Astrocyte (in vitro differentiated cells and primary cell): Measurements from ENCODE around the gene VAV1. TPM values are rescaled to one million over a fixed set of nuclear protein-coding genes. Genes with fewer than 3 reads are reported as not detected.

ENCODE experiments used
- DNase-seq: peaks from one replicate; pipeline ENCODE4 v3.0.0-alpha.2; 2010; ENCODE audit warnings: low read depth
- FAIRE-seq: peaks from 2 replicates; lab custom pipeline; 2011; peaks lifted over from hg19 to GRCh38; lab: Jason Lieb, UNC
- H2AFZ ChIP-seq: 2 replicates; pipeline ENCODE4 v1.6.0; 2012; ENCODE audit warnings: low read depth, low read length, inconsistent platforms
- H3K27ac ChIP-seq: 2 replicates; pipeline ENCODE4 v1.5.1; 2011; ENCODE audit warnings: low read depth, low read length, inconsistent platforms
- H3K27me3 ChIP-seq: 2 replicates; pipeline ENCODE4 v1.6.0; 2011; ENCODE audit warnings: low read length, inconsistent platforms; ENCODE audit not compliant: insufficient read depth
- H3K36me3 ChIP-seq: 2 replicates; pipeline ENCODE4 v1.5.1; 2011; ENCODE audit warnings: low read length, inconsistent platforms; ENCODE audit not compliant: insufficient read depth
- H3K4me1 ChIP-seq: 2 replicates; pipeline ENCODE4 v1.5.1; 2011; ENCODE audit warnings: low read length, inconsistent platforms; ENCODE audit not compliant: insufficient read depth
- H3K4me2 ChIP-seq: 2 replicates; pipeline ENCODE4 v1.6.0; 2012; ENCODE audit warnings: low read length, inconsistent platforms
- H3K4me3 ChIP-seq: 2 replicates; pipeline ENCODE4 v1.5.1; 2011; ENCODE audit warnings: low read depth, mild to moderate bottlenecking, low read length, inconsistent platforms; ENCODE audit not compliant: insufficient read depth
- H3K79me2 ChIP-seq: 2 replicates; pipeline ENCODE4 v1.6.0; 2012; ENCODE audit warnings: mild to moderate bottlenecking, low read length, inconsistent platforms; ENCODE audit not compliant: insufficient read depth
- H3K9ac ChIP-seq: 2 replicates; pipeline ENCODE4 v1.6.0; 2012; ENCODE audit warnings: mild to moderate bottlenecking, low read length, inconsistent platforms
- H3K9me3 ChIP-seq: 2 replicates; pipeline ENCODE4 v1.5.1; 2012; ENCODE audit warnings: low read depth, mild to moderate bottlenecking, low read length, inconsistent platforms; ENCODE audit not compliant: insufficient read depth
- H4K20me1 ChIP-seq: 2 replicates; pipeline ENCODE4 v1.6.0; 2012; ENCODE audit warnings: low read length, inconsistent platforms; ENCODE audit not compliant: insufficient read depth
- H3K27ac Mint-ChIP-seq: one replicate; pipeline ENCODE4 v1.8.0; 2021; ENCODE audit warnings: mild to moderate bottlenecking, mixed read lengths; ENCODE audit not compliant: unreplicated experiment
- H3K27me3 Mint-ChIP-seq: one replicate; pipeline ENCODE4 v1.8.0; 2021; ENCODE audit warnings: low read depth, mixed read lengths; ENCODE audit not compliant: unreplicated experiment
- H3K36me3 Mint-ChIP-seq: one replicate; pipeline ENCODE4 v1.8.0; 2021; ENCODE audit warnings: low read depth, mixed read lengths; ENCODE audit not compliant: unreplicated experiment
- H3K4me1 Mint-ChIP-seq: one replicate; pipeline ENCODE4 v1.8.0; 2021; ENCODE audit warnings: low read depth, mixed read lengths; ENCODE audit not compliant: unreplicated experiment
- H3K4me3 Mint-ChIP-seq: one replicate; pipeline ENCODE4 v1.8.0; 2021; ENCODE audit warnings: mild to moderate bottlenecking, moderate library complexity, mixed read lengths; ENCODE audit not compliant: unreplicated experiment
- H3K9me3 Mint-ChIP-seq: one replicate; pipeline ENCODE4 v1.8.0; 2021; ENCODE audit warnings: mild to moderate bottlenecking, mixed read lengths; ENCODE audit not compliant: unreplicated experiment
- EZH2 ChIP-seq: IDR thresholded peaks from 2 replicates; pipeline ENCODE4 v1.6.1; 2012; ENCODE audit warnings: mild to moderate bottlenecking, low read length, inconsistent platforms; ENCODE audit not compliant: insufficient read depth
- total RNA-seq: library from RNA; stranded (reverse); gene quantifications from 2 replicates; pipeline ENCODE4 v1.2.1, GENCODE V29; 2021
- TF ChIP-seq, protein P1 (sequence below): IDR thresholded peaks from 2 replicates; pipeline ENCODE4 v1.5.1; 2011; ENCODE audit warnings: low read depth, mild to moderate bottlenecking, inconsistent platforms, low read length, moderate library complexity; ENCODE audit not compliant: insufficient read depth

The VAV1 gene
- total RNA-seq, 1 donor from 2014 or later = not detected

DNA sequence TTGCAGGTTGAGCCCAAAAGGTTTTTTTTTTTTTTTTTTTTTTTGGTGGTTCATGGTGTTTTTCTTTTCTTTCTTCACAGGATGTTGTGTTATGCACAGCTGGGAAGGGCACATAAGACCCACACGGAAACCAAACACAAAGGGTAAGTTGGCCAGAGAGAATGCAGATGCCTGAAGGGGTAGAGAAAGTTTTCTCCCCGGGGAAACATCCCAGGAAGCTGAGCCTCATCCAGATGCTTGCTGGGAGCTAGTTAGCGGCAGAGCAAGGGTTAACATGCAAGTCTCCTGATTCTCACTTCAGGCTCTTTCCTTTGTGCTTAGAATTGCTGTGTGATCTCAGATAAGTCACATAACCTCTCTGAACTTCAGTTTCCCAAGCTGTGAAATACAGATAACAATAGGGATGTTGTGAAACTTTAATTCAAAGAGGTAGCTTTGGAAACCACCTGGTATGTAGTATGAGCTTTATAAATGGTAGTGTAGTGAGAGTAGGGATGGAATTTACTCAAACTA, 117.9 kb downstream of the VAV1 start:
- Histone ChIP-seq H3K36me3 (no peaks in the 10 kb centered on the region), H3K27ac (no peak overlapping the region), H3K79me2 (no peaks in the 10 kb centered on the region), H2AFZ (no peak overlapping the region), H3K9me3 (peaks cover 7% of the 10 kb centered on the region), H3K4me2 (no peak overlapping the region), H4K20me1 (no peaks in the 10 kb centered on the region), H3K27me3 (no peaks in the 10 kb centered on the region), H3K4me1 (no peaks in the 10 kb centered on the region), H3K4me3 (no peak overlapping the region), H3K9ac (no peak overlapping the region)
- H3K27me3 Mint-ChIP-seq = no peaks in the 10 kb centered on the region
- FAIRE-seq (no peak), DNase-seq (no peak)
- no peaks in the 10 kb centered on the region for H3K36me3 Mint-ChIP-seq
- no peaks in the 10 kb centered on the region for H3K4me1 Mint-ChIP-seq
- TF ChIP-seq EZH2 = no peak
- TF ChIP-seq, protein P1, sequence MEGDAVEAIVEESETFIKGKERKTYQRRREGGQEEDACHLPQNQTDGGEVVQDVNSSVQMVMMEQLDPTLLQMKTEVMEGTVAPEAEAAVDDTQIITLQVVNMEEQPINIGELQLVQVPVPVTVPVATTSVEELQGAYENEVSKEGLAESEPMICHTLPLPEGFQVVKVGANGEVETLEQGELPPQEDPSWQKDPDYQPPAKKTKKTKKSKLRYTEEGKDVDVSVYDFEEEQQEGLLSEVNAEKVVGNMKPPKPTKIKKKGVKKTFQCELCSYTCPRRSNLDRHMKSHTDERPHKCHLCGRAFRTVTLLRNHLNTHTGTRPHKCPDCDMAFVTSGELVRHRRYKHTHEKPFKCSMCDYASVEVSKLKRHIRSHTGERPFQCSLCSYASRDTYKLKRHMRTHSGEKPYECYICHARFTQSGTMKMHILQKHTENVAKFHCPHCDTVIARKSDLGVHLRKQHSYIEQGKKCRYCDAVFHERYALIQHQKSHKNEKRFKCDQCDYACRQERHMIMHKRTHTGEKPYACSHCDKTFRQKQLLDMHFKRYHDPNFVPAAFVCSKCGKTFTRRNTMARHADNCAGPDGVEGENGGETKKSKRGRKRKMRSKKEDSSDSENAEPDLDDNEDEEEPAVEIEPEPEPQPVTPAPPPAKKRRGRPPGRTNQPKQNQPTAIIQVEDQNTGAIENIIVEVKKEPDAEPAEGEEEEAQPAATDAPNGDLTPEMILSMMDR = no peak
- peaks cover 13% of the 10 kb centered on the region for H3K9me3 Mint-ChIP-seq
- H3K27ac Mint-ChIP-seq = no peak overlapping the region
- H3K4me3 Mint-ChIP-seq = no peak overlapping the region

DNA sequence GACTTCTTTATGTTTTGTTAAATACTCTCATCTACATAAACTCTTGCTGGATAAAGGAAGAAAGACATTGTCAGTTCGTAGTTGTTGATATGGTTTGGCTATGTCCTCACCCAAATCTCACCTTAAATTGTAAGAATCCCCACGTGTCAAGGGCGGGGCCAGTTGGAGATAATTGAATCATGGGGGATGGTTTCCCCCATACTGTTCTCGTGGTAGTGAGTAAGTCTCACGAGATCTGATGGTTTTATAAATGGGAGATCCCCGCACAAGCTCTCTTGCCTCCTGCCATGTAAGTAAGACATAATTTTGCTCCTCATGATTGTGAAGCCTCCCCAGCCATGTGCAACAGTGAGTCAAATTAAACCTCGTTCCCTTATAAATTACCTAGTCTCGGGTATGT, 118.4 kb downstream of the VAV1 start:
- H3K9me3 Mint-ChIP-seq = peaks cover 13% of the 10 kb centered on the region
- H3K4me1 Mint-ChIP-seq = no peaks in the 10 kb centered on the region
- no peak for DNase-seq

More for the DNA sequence above, 118.4 kb downstream of the VAV1 start:
- Histone ChIP-seq H4K20me1 (no peaks in the 10 kb centered on the region), H3K79me2 (no peaks in the 10 kb centered on the region), H3K4me3 (no peak overlapping the region), H3K4me1 (no peaks in the 10 kb centered on the region), H3K27ac (no peak overlapping the region), H2AFZ (no peak overlapping the region), H3K9ac (no peak overlapping the region), H3K36me3 (no peaks in the 10 kb centered on the region), H3K9me3 (peaks cover 7% of the 10 kb centered on the region), H3K27me3 (no peaks in the 10 kb centered on the region), H3K4me2 (no peak overlapping the region)
- Mint-ChIP-seq H3K27me3 (no peaks in the 10 kb centered on the region), H3K27ac (no peak overlapping the region), H3K4me3 (no peak overlapping the region), H3K36me3 (no peaks in the 10 kb centered on the region)
- TF ChIP-seq EZH2 = no peak
- TF ChIP-seq, protein P1 = no peak
- no peak for FAIRE-seq
